Endothelial cell of umbilical vein (primary cell): ENCODE measurements around the gene TOGARAM2. TPM values are rescaled to one million over a fixed set of nuclear protein-coding genes. Genes with fewer than 3 reads are reported as not detected.

Experiments
- BruUV-seq: library from RNA; stranded (reverse); fragments of 400-500 nt; replicated peaks from 2 replicates; lab custom pipeline; 2021; lab: Mats Ljungman, UMichigan
- CTCF ChIA-PET: fragments of 300-600, 350-600 bp; sonication (Branson Sonifier 250); formaldehyde crosslinking; loops from one replicate; lab custom pipeline; 2021; ENCODE audit warnings: antibody characterized with exemption, inconsistent platforms; lab: Charles Lee
- POLR2A ChIA-PET: fragments of 300-600, 350-600 bp; sonication (Branson Sonifier 250); formaldehyde crosslinking; loops from one replicate; lab custom pipeline; 2021; ENCODE audit warnings: antibody characterized with exemption, inconsistent platforms; lab: Charles Lee
- DNase-seq: peaks from one replicate; pipeline ENCODE4 v3.0.0-alpha.2; 2011; ENCODE audit warnings: low read depth, low spot score
- FAIRE-seq: peaks from 2 replicates; lab custom pipeline; 2011; peaks lifted over from hg19 to GRCh38; lab: Jason Lieb, UNC
- H2AFZ ChIP-seq: 2 replicates; pipeline ENCODE4 v1.6.0; 2012; ENCODE audit warnings: low read depth, low read length, control low read depth, inconsistent platforms
- H3K27ac ChIP-seq: 2 replicates; pipeline ENCODE4 v1.5.1; 2011; ENCODE audit warnings: low read depth, mild to moderate bottlenecking, control low read depth, low read length, moderate library complexity; ENCODE audit not compliant: insufficient read depth
- H3K27me3 ChIP-seq, 2 experiments: 2 replicates each; pipeline versions ENCODE4 v1.6.0 to v1.6.1; 2011; ENCODE audit warnings: low read length in 2 of 2, mixed read lengths in 1 of 2; ENCODE audit not compliant: control insufficient read depth in 2 of 2, insufficient read depth in 2 of 2
- H3K36me3 ChIP-seq, 2 experiments: 2 replicates in 1 of 2; 3 replicates in 1 of 2; pipeline ENCODE4 v1.5.1; 2011; ENCODE audit warnings: low read length in 2 of 2, mild to moderate bottlenecking in 1 of 2, moderate library complexity in 1 of 2; ENCODE audit not compliant: control insufficient read depth in 2 of 2, insufficient read depth in 2 of 2; ENCODE audit errors: extremely low read depth in 1 of 2
- H3K4me1 ChIP-seq: 3 replicates; pipeline ENCODE4 v1.5.1; 2011; ENCODE audit warnings: mild to moderate bottlenecking, low read length; ENCODE audit not compliant: control insufficient read depth, insufficient read depth; ENCODE audit errors: extremely low read depth
- H3K4me2 ChIP-seq: 2 replicates; pipeline ENCODE4 v1.6.1; 2011; ENCODE audit warnings: low read length, control low read depth, mixed read lengths; ENCODE audit not compliant: insufficient read depth
- H3K4me3 ChIP-seq, 3 experiments: fragments of 200-600 bp in 1 of 3; sonication (generic), shearing (Covaris generic) in 1 of 3; replicated peaks in 1 of 3; 2 replicates each; pipeline ENCODE4 v1.5.1; 2011 to 2016; ENCODE audit warnings: control low read depth in 3 of 3, low read length in 3 of 3, mild to moderate bottlenecking in 2 of 3, inconsistent platforms in 1 of 3, low read depth in 1 of 3, moderate library complexity in 1 of 3; ENCODE audit not compliant: insufficient read depth in 1 of 3
- H3K79me2 ChIP-seq: 2 replicates; pipeline ENCODE4 v1.6.0; 2012; ENCODE audit warnings: low read length, inconsistent platforms; ENCODE audit not compliant: control insufficient read depth, insufficient read depth
- H3K9ac ChIP-seq: replicated peaks from 2 replicates; pipeline ENCODE3; 2011; ENCODE audit warnings: low read length, control low read depth; ENCODE audit not compliant: insufficient read depth; ENCODE audit errors: extremely low read depth
- H3K9me1 ChIP-seq: replicated peaks from 3 replicates; pipeline ENCODE4 v1.6.0; 2011; ENCODE audit warnings: mild to moderate bottlenecking, low read length; ENCODE audit not compliant: control insufficient read depth, insufficient read depth; ENCODE audit errors: extremely low read depth
- H3K9me3 ChIP-seq: replicated peaks from 2 replicates; pipeline ENCODE4 v1.5.1; 2012; ENCODE audit warnings: low read length, inconsistent platforms; ENCODE audit not compliant: control insufficient read depth, insufficient read depth
- H4K20me1 ChIP-seq: replicated peaks from 2 replicates; pipeline ENCODE3; 2011; ENCODE audit warnings: mild to moderate bottlenecking, low read length; ENCODE audit not compliant: control insufficient read depth, insufficient read depth; ENCODE audit errors: extremely low read depth
- EZH2 ChIP-seq: IDR thresholded peaks from 2 replicates; pipeline ENCODE4 v1.6.1; 2012; ENCODE audit warnings: borderline replicate concordance, low read depth, mild to moderate bottlenecking, moderate library complexity, low read length, inconsistent platforms; ENCODE audit not compliant: severe bottlenecking
- FOS ChIP-seq: IDR thresholded peaks from 2 replicates; pipeline ENCODE4 v1.6.1; 2011; ENCODE audit warnings: mild to moderate bottlenecking, low read length, moderate library complexity, borderline replicate concordance; ENCODE audit not compliant: insufficient read depth
- GATA2 ChIP-seq: IDR thresholded peaks from 2 replicates; pipeline ENCODE4 v1.7.0; 2011; ENCODE audit warnings: low read depth, mild to moderate bottlenecking, moderate library complexity, mixed read lengths, low read length; ENCODE audit not compliant: insufficient read length, insufficient read depth
- JUN ChIP-seq: IDR thresholded peaks from 2 replicates; pipeline ENCODE4 v1.6.1; 2011; ENCODE audit warnings: borderline replicate concordance, low read depth; ENCODE audit not compliant: insufficient read length, insufficient read depth
- MAX ChIP-seq: IDR thresholded peaks from 2 replicates; pipeline ENCODE4 v1.6.1; 2011; ENCODE audit not compliant: insufficient read depth, insufficient read length
- MYC ChIP-seq: IDR thresholded peaks from one replicate; pipeline ENCODE4 v1.6.1; 2011; ENCODE audit warnings: mild to moderate bottlenecking, low read depth, low read length
- POLR2A ChIP-seq: IDR thresholded peaks from 2 replicates; pipeline ENCODE4 v1.6.1; 2012; ENCODE audit warnings: low read depth, mild to moderate bottlenecking, control low read depth, low read length
- POLR2AphosphoS5 ChIP-seq: IDR thresholded peaks from 2 replicates; pipeline ENCODE4 v1.6.1; 2012; ENCODE audit warnings: low read depth, mild to moderate bottlenecking, control low read depth, low read length, moderate library complexity; ENCODE audit not compliant: insufficient read depth
- dilution Hi-C: fragments of 300-500 bp; cut with MboI; formaldehyde crosslinking; loops from one replicate; pipeline ENCODE4 v1.15.0; 2019; ENCODE audit warnings: low sequenced_read_pairs; ENCODE audit not compliant: extremely low pct_ligation_motif_present
- intact Hi-C: fragments of 100-400 bp; cut with micrococcal nuclease; formaldehyde crosslinking; loops from one replicate; pipeline ENCODE4 v1.10.0; 2022
- polyA plus RNA-seq, 4 experiments: library from polyadenylated mRNA; depleted of rRNA in 3 of 4; stranded (reverse) in 3 of 4; unstranded in 1 of 4; fragments of >200 nt; gene quantifications; 2 replicates each; pipeline versions ENCODE4 v1.2.1 to v1.2.3, GENCODE V29; 2011 to 2012; ENCODE audit warnings: missing spikeins in 1 of 4
- total RNA-seq: library from RNA; stranded (reverse); gene quantifications from 2 replicates; pipeline ENCODE4 v1.2.3, GENCODE V29; 2021
- TF ChIP-seq, protein P1 (sequence below), 2 donors: IDR thresholded peaks; 1 replicate in 1 of 2; 2 replicates in 1 of 2; pipeline ENCODE4 v1.5.1; 2011; ENCODE audit warnings: low read length in 2 of 2, mild to moderate bottlenecking in 2 of 2, moderate library complexity in 2 of 2, control low read depth in 1 of 2, inconsistent platforms in 1 of 2, low read depth in 1 of 2; ENCODE audit not compliant: insufficient read depth in 1 of 2; ENCODE audit errors: extremely low read depth in 1 of 2

The TOGARAM2 gene
- total and polyA plus RNA-seq, 2 donors (not counting 3 experiments of a cell fraction or from before 2014, with no cell fraction given) = not detected

DNA sequence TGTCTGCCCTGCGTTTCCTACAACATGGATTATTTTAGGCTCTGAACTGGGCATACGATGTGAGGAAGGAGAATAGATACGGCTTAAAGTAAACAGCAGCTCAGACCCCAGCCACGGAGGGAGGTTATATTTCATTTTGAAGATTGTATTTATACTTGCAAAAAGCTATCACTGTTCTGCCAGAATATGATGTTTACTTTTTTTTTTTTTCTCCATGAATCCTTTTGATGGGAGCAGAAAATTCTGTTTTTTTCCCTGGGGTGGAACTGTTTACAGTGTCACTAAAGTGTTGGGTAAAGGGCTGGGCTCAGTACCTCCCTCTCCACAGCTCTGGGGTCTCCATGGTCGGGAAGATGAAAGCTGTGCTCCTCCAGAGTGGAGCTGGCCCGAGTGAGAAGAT is 80.1 kb downstream of the TOGARAM2 start:
- no peak overlapping the region for H3K4me3 ChIP-seq
- no peaks in the 10 kb centered on the region for H3K79me2 ChIP-seq
- intact Hi-C loops (no loop called here), dilution Hi-C loops (no loop called here)
- POLR2A ChIA-PET = no interaction called here
- H3K4me2 ChIP-seq = no peak overlapping the region
- no peaks in the 10 kb centered on the region for H3K4me1 ChIP-seq
- no peak overlapping the region for H2AFZ ChIP-seq
- no TSS peak for BruUV-seq
- CTCF ChIA-PET = no interaction called here
- no peak overlapping the region for H3K27ac ChIP-seq
- no peak for TF ChIP-seq MAX
- TF ChIP-seq FOS = no peak
- TF ChIP-seq MYC = no peak
- TF ChIP-seq, protein P1, sequence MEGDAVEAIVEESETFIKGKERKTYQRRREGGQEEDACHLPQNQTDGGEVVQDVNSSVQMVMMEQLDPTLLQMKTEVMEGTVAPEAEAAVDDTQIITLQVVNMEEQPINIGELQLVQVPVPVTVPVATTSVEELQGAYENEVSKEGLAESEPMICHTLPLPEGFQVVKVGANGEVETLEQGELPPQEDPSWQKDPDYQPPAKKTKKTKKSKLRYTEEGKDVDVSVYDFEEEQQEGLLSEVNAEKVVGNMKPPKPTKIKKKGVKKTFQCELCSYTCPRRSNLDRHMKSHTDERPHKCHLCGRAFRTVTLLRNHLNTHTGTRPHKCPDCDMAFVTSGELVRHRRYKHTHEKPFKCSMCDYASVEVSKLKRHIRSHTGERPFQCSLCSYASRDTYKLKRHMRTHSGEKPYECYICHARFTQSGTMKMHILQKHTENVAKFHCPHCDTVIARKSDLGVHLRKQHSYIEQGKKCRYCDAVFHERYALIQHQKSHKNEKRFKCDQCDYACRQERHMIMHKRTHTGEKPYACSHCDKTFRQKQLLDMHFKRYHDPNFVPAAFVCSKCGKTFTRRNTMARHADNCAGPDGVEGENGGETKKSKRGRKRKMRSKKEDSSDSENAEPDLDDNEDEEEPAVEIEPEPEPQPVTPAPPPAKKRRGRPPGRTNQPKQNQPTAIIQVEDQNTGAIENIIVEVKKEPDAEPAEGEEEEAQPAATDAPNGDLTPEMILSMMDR (IDR thresholded peaks at IDR 0.05; ENCODE audit: extremely low read depth in 1 of 2, insufficient read depth in 1 of 2, low read depth in 1 of 2, low read length in 2 of 2) = no peak
- TF ChIP-seq EZH2 = no peak
- TF ChIP-seq GATA2 = no peak
- no peak for TF ChIP-seq POLR2AphosphoS5
- TF ChIP-seq POLR2A = no peak
- no peak for TF ChIP-seq JUN
- no peak overlapping the region for H3K9ac ChIP-seq
- no peaks in the 10 kb centered on the region for H3K9me1 ChIP-seq
- H3K27me3 ChIP-seq = no peaks in the 10 kb centered on the region
- H3K36me3 ChIP-seq = no peaks in the 10 kb centered on the region
- H4K20me1 ChIP-seq = no peaks in the 10 kb centered on the region
- no peaks in the 10 kb centered on the region for H3K9me3 ChIP-seq
- FAIRE-seq (no peak), DNase-seq (no peak)
